HL-60 (cell line): ENCODE measurements around the gene RALGAPB.

ENCODE experiments used
- DNase-seq, 2 experiments: peaks; one replicate each; pipeline ENCODE4 v3.0.0-alpha.2; 2010 to 2020; ENCODE audit warnings: low read depth in 1 of 2, low spot score in 1 of 2
- H3K27ac ChIP-seq: fragments of 250-450 bp; sonication (Bioruptor Pico); replicated peaks from 2 replicates; pipeline ENCODE4 v1.5.1; 2020; ENCODE audit warnings: mild to moderate bottlenecking, moderate library complexity
- H3K27me3 ChIP-seq: fragments of 250-450 bp; sonication (Bioruptor Pico); 2 replicates; pipeline ENCODE4 v1.5.1; 2021; ENCODE audit warnings: mild to moderate bottlenecking, moderate library complexity; ENCODE audit not compliant: insufficient read depth, poor library complexity, severe bottlenecking
- H3K4me3 ChIP-seq: replicated peaks from 2 replicates; pipeline ENCODE4 v1.5.1; 2011; ENCODE audit warnings: mild to moderate bottlenecking, control low read depth, low read length; ENCODE audit not compliant: insufficient read depth
- GABPA ChIP-seq: IDR thresholded peaks from 2 replicates; pipeline ENCODE4 v1.6.1; 2012; ENCODE audit warnings: low read depth
- POLR2AphosphoS5 ChIP-seq: IDR thresholded peaks from 2 replicates; pipeline ENCODE4 v1.6.1; 2012; ENCODE audit warnings: low read depth
- SPI1 ChIP-seq: IDR thresholded peaks from 2 replicates; pipeline ENCODE4 v1.6.1; 2012; ENCODE audit warnings: low read depth, mild to moderate bottlenecking, borderline replicate concordance
- TF ChIP-seq, protein P1 (sequence below): IDR thresholded peaks from 2 replicates; pipeline ENCODE4 v1.6.1; 2012; ENCODE audit warnings: low read depth; ENCODE audit not compliant: insufficient replicate concordance
- TF ChIP-seq, protein P2 (sequence below): IDR thresholded peaks from one replicate; pipeline ENCODE4 v1.5.1; 2011; ENCODE audit warnings: low read length, control low read depth, inconsistent platforms; ENCODE audit not compliant: insufficient read depth

RALGAPB gene

DNA sequence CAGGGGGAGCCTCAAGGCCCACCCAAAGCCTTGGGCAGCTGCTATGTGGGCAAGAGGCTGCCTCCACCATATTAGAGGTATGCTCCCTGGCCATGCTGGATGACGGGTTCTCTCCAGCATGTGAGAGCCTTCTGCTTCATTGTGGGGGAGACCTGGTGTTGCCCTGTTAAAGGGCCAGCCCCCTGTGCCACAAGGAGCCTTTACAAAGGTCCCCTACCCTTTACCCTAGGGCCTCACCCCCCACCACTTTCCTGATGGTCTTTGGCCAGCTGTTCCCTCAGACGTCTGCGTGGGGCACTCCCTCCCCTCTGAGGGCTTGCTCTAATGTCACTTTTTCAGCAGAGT, 113.5 kb downstream of the RALGAPB start:
- Histone ChIP-seq H3K27ac (no peak overlapping the region), H3K4me3 (no peak overlapping the region), H3K27me3 (peaks cover 1% of the 10 kb centered on the region)
- no peak for DNase-seq
- TF ChIP-seq POLR2AphosphoS5 (no peak), SPI1 (no peak), GABPA (no peak)
- TF ChIP-seq, protein P1, sequence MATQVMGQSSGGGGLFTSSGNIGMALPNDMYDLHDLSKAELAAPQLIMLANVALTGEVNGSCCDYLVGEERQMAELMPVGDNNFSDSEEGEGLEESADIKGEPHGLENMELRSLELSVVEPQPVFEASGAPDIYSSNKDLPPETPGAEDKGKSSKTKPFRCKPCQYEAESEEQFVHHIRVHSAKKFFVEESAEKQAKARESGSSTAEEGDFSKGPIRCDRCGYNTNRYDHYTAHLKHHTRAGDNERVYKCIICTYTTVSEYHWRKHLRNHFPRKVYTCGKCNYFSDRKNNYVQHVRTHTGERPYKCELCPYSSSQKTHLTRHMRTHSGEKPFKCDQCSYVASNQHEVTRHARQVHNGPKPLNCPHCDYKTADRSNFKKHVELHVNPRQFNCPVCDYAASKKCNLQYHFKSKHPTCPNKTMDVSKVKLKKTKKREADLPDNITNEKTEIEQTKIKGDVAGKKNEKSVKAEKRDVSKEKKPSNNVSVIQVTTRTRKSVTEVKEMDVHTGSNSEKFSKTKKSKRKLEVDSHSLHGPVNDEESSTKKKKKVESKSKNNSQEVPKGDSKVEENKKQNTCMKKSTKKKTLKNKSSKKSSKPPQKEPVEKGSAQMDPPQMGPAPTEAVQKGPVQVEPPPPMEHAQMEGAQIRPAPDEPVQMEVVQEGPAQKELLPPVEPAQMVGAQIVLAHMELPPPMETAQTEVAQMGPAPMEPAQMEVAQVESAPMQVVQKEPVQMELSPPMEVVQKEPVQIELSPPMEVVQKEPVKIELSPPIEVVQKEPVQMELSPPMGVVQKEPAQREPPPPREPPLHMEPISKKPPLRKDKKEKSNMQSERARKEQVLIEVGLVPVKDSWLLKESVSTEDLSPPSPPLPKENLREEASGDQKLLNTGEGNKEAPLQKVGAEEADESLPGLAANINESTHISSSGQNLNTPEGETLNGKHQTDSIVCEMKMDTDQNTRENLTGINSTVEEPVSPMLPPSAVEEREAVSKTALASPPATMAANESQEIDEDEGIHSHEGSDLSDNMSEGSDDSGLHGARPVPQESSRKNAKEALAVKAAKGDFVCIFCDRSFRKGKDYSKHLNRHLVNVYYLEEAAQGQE: no peak
- TF ChIP-seq, protein P2, sequence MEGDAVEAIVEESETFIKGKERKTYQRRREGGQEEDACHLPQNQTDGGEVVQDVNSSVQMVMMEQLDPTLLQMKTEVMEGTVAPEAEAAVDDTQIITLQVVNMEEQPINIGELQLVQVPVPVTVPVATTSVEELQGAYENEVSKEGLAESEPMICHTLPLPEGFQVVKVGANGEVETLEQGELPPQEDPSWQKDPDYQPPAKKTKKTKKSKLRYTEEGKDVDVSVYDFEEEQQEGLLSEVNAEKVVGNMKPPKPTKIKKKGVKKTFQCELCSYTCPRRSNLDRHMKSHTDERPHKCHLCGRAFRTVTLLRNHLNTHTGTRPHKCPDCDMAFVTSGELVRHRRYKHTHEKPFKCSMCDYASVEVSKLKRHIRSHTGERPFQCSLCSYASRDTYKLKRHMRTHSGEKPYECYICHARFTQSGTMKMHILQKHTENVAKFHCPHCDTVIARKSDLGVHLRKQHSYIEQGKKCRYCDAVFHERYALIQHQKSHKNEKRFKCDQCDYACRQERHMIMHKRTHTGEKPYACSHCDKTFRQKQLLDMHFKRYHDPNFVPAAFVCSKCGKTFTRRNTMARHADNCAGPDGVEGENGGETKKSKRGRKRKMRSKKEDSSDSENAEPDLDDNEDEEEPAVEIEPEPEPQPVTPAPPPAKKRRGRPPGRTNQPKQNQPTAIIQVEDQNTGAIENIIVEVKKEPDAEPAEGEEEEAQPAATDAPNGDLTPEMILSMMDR: no peak

DNA sequence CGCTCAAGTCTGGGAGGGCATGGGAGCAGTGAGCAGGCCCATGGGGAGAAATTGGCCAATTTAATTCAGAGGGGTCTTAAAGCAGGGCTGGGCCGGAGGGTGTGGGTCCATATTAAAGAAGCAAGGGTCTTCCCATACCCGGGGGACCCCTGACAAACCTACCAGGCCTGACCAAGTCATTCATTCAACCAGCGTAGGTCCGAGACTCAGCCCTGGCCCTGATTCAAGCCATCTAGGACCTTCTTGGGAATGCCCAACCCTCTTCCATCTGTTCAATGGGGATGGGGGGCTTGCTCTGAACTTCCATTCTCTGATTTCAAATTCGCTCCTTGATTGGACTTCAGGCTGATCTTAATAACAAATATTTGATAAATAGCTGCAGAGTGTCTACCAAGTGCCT, 115.7 kb downstream of the RALGAPB start:
- Histone ChIP-seq H3K4me3 (no peak overlapping the region), H3K27me3 (no peaks in the 10 kb centered on the region), H3K27ac (no peak overlapping the region)
- TF ChIP-seq, protein P1: no peak
- TF ChIP-seq SPI1 (no peak), POLR2AphosphoS5 (no peak)
- DNase-seq: no peak

DNA sequence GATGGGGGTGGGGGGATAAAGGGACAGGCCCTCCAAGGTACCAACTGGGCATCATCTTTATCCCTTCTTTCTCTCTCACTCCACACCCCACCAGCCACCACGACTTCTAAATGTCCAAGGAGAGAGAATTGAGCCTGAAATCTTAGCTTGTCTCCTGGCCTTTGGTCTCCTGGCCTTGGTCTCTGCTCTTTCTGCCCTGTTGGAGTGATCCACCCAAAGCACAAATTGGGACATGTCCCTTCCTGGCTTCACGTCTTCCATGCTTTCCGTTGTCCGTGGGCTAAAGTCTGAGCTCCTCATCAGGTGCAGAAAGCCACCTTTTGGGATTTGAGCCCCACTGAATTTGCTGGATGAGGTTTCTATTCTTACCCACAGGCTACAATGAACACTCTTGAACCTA, 116.7 kb downstream of the RALGAPB start:
- Histone ChIP-seq H3K4me3 (no peak overlapping the region), H3K27me3 (no peaks in the 10 kb centered on the region), H3K27ac (no peak overlapping the region)
- TF ChIP-seq POLR2AphosphoS5 (no peak), SPI1 (no peak), GABPA (no peak)
- TF ChIP-seq, protein P2: no peak
- TF ChIP-seq, protein P1: no peak
- DNase-seq: no peak
